GM21529 (cell line): ENCODE data around the gene CDH12.
"Not testable (repeated sequence)": the region's sequence is repeated elsewhere in the genome, so short reads cannot be mapped to it uniquely, and the experiment has no call there.

Experiments
- ATAC-seq: cut with Tn5 transposase; IDR thresholded peaks from one replicate; pipeline ENCODE4 v1.9.1; 2021; ENCODE audit not compliant: unreplicated experiment

CDH12 gene

GRCh38 chr5:22577711-22578110 lies 275.4 kb downstream of the CDH12 start:
- no peak for ATAC-seq

- no peak for ATAC-seq
These were observed 276.1 kb downstream of the CDH12 start for GRCh38 chr5:22577006-22577405.

GRCh38 chr5:22572941-22573340 lies 280.2 kb downstream of the CDH12 start:
- no peak for ATAC-seq

- no peak for ATAC-seq
These were observed 285.2 kb downstream of the CDH12 start for GRCh38 chr5:22567983-22568382.

- no peak for ATAC-seq
These were observed 293.0 kb downstream of the CDH12 start for GRCh38 chr5:22560147-22560546.

GRCh38 chr5:22557251-22557650 lies 295.9 kb downstream of the CDH12 start:
- ATAC-seq: no peak

- no peak for ATAC-seq
These were observed 298.7 kb downstream of the CDH12 start for GRCh38 chr5:22554475-22554874.

GRCh38 chr5:22549876-22550671 lies 303.1 kb downstream of the CDH12 start:
- no peak for ATAC-seq

- ATAC-seq: no peak
These were observed 310.8 kb downstream of the CDH12 start for GRCh38 chr5:22542340-22542739.

GRCh38 chr5:22541037-22541436 lies 312.1 kb downstream of the CDH12 start:
- ATAC-seq: no peak

- no peak for ATAC-seq
These were observed 313.4 kb downstream of the CDH12 start for GRCh38 chr5:22539762-22540161.

GRCh38 chr5:22531986-22532385 lies 321.2 kb downstream of the CDH12 start:
- no peak for ATAC-seq

- no peak for ATAC-seq
These were observed 331.6 kb downstream of the CDH12 start for GRCh38 chr5:22521521-22521920.

GRCh38 chr5:22516497-22516896 lies 336.6 kb downstream of the CDH12 start:
- not testable (repeated sequence) for ATAC-seq

GRCh38 chr5:22514231-22514630 lies 338.9 kb downstream of the CDH12 start:
- no peak for ATAC-seq

- no peak for ATAC-seq
These were observed 347.3 kb downstream of the CDH12 start for GRCh38 chr5:22505891-22506290.

GRCh38 chr5:22504411-22504810 lies 348.7 kb downstream of the CDH12 start:
- no peak for ATAC-seq

- no peak for ATAC-seq
These were observed 352.6 kb downstream of the CDH12 start for GRCh38 chr5:22500556-22500955.

GRCh38 chr5:22496666-22497065 lies 356.5 kb downstream of the CDH12 start:
- no peak for ATAC-seq

- ATAC-seq: no peak
These were observed 358.0 kb downstream of the CDH12 start for GRCh38 chr5:22495016-22495720.

- ATAC-seq: no peak
These were observed 364.7 kb downstream of the CDH12 start for GRCh38 chr5:22488427-22488826.

GRCh38 chr5:22480305-22480704 lies 372.8 kb downstream of the CDH12 start:
- ATAC-seq: no peak
